GM12878 (cell line): Measurements from ENCODE around the gene RNF186. TPM values are rescaled to one million over a fixed set of nuclear protein-coding genes. Genes with fewer than 3 reads are reported as not detected.

ENCODE experiments used
- ATAC-seq: fragments of 200-7000 bp; cut with Tn5 transposase; 3 replicates; pipeline ENCODE4 v1.9.1; 2020; ENCODE audit warnings: mild to moderate bottlenecking, moderate library complexity
- BruUV-seq: library from RNA; stranded (reverse); fragments of 400-500 nt; replicated peaks from 2 replicates; lab custom pipeline; 2021; lab: Mats Ljungman, UMichigan
- CTCF ChIA-PET: fragments of 300-600 bp; sonication (Branson Sonifier 250); formaldehyde crosslinking; extraction: SDS; loops from one replicate; lab custom pipeline; 2021; ENCODE audit warnings: inconsistent platforms; lab: Yijun Ruan, JAX
- POLR2A ChIA-PET: fragments of 350-600 bp; formaldehyde crosslinking; extraction: SDS; loops from one replicate; lab custom pipeline; 2021; ENCODE audit warnings: inconsistent platforms; lab: Charles Lee
- RAD21 ChIA-PET: fragments of 300-600 bp; sonication (Branson Sonifier 250); formaldehyde crosslinking; loops from one replicate; lab custom pipeline; 2023; ENCODE audit warnings: antibody characterized with exemption; ENCODE audit not compliant: unreplicated experiment; lab: Charles Lee
- SMC1A ChIA-PET: fragments of 300-600 bp; sonication (Branson Sonifier 250); formaldehyde crosslinking; loops from one replicate; lab custom pipeline; 2023; ENCODE audit not compliant: unreplicated experiment, uncharacterized antibody; lab: Charles Lee
- DNase-seq: peaks from one replicate; pipeline ENCODE4 v3.0.0-alpha.2; 2011; ENCODE audit warnings: low read depth, low spot score
- FAIRE-seq: peaks from 3 replicates; lab custom pipeline; 2011; peaks lifted over from hg19 to GRCh38; lab: Jason Lieb, UNC
- H2AFZ ChIP-seq: 2 replicates; pipeline ENCODE4 v1.6.0; 2011; ENCODE audit warnings: low read depth, low read length, control low read depth; ENCODE audit not compliant: control insufficient read depth
- H3K27ac ChIP-seq: 2 replicates; pipeline ENCODE4 v1.5.1; 2011; ENCODE audit warnings: control low read depth; ENCODE audit not compliant: control insufficient read depth, insufficient read depth
- H3K27me3 ChIP-seq, 2 experiments: replicated peaks in 1 of 2; 2 replicates each; pipeline versions ENCODE4 v1.6.0 to v1.6.1; 2011; ENCODE audit warnings: low read length in 1 of 2; ENCODE audit not compliant: control insufficient read depth in 2 of 2, insufficient read depth in 2 of 2
- H3K36me3 ChIP-seq, 2 experiments: 2 replicates each; pipeline ENCODE4 v1.5.1; 2011; ENCODE audit warnings: low read length in 1 of 2; ENCODE audit not compliant: control insufficient read depth in 2 of 2, insufficient read depth in 2 of 2
- H3K4me1 ChIP-seq: 2 replicates; pipeline ENCODE4 v1.6.1; 2011; ENCODE audit warnings: mild to moderate bottlenecking, low read length, moderate library complexity, mixed read lengths; ENCODE audit not compliant: control insufficient read depth, insufficient read depth
- H3K4me2 ChIP-seq: 2 replicates; pipeline ENCODE4 v1.6.0; 2011; ENCODE audit warnings: control low read depth; ENCODE audit not compliant: control insufficient read depth, insufficient read depth
- H3K4me3 ChIP-seq: fragments of 200-600 bp; sonication (generic); 2 replicates; pipeline ENCODE4 v1.5.1; 2016
- H3K79me2 ChIP-seq: 2 replicates; pipeline ENCODE4 v1.6.0; 2011; ENCODE audit warnings: low read length; ENCODE audit not compliant: control insufficient read depth, insufficient read depth
- H3K9ac ChIP-seq: 2 replicates; pipeline ENCODE4 v1.8.0; 2011; ENCODE audit warnings: low read length, control low read depth, mixed read lengths; ENCODE audit not compliant: control insufficient read depth, insufficient read depth
- H3K9me3 ChIP-seq: replicated peaks from 3 replicates; pipeline ENCODE4 v1.5.1; 2011; ENCODE audit warnings: mild to moderate bottlenecking, low read length; ENCODE audit not compliant: control insufficient read depth, insufficient read depth
- H4K20me1 ChIP-seq: 2 replicates; pipeline ENCODE4 v1.6.0; 2011; ENCODE audit not compliant: control insufficient read depth, insufficient read depth
- E2F4 ChIP-seq: IDR thresholded peaks from 2 replicates; pipeline ENCODE4 v1.6.1; 2012; ENCODE audit warnings: low read depth, low read length, improper control_type of control experiment
- FOS ChIP-seq: IDR thresholded peaks from 3 replicates; pipeline ENCODE4 v1.6.1; 2011; ENCODE audit warnings: borderline replicate concordance; ENCODE audit not compliant: insufficient read length; ENCODE audit errors: extremely low read depth
- IKZF1 ChIP-seq: fragments of 450-650 bp; conservative IDR thresholded peaks from 2 replicates; pipeline ENCODE4 v1.6.1; 2017; ENCODE audit warnings: antibody characterized with exemption, mild to moderate bottlenecking
- POLR2A ChIP-seq: IDR thresholded peaks from 2 replicates; pipeline ENCODE4 v1.6.1; 2011; ENCODE audit warnings: low read depth, mild to moderate bottlenecking, low read length
- RB1 ChIP-seq: fragments of 450-650 bp; formaldehyde crosslinking; IDR thresholded peaks from 2 replicates; pipeline ENCODE4 v1.6.1; 2017; ENCODE audit warnings: mild to moderate bottlenecking, borderline replicate concordance
- TCF12 ChIP-seq: IDR thresholded peaks from 2 replicates; pipeline ENCODE4 v1.6.1; 2011; ENCODE audit warnings: low read depth, mild to moderate bottlenecking, low read length
- USF1 ChIP-seq: IDR thresholded peaks from 2 replicates; pipeline ENCODE4 v1.6.1; 2011; ENCODE audit warnings: borderline replicate concordance, low read depth, mild to moderate bottlenecking, moderate library complexity, mixed read lengths, low read length; ENCODE audit not compliant: insufficient read depth; ENCODE audit errors: extremely low read length
- WGBS: methylation state at CpG from one replicate; pipeline ENCODE4 v1.1.6; 2016; ENCODE audit warnings: low lambda C conversion rate; ENCODE audit not compliant: insufficient replicate concordance, insufficient coverage; ENCODE audit errors: missing lambda C conversion rate; 5-methylcytosine and 5-hydroxymethylcytosine counted together
- in situ Hi-C: fragments of 300-500 bp; cut with MboI; formaldehyde crosslinking; loops from 9 replicates; pipeline ENCODE4 v1.14.3; 2018; ENCODE audit warnings: mixed read lengths
- intact Hi-C: fragments of 100-400 bp; cut with micrococcal nuclease; formaldehyde crosslinking; loops from one replicate; pipeline ENCODE4 v1.14.2; 2022; ENCODE audit not compliant: unreplicated experiment
- polyA plus RNA-seq, 11 experiments: library from polyadenylated mRNA; depleted of rRNA in 4 of 11; unstranded in 6 of 11; stranded (reverse) in 5 of 11; fragments of >200 nt; fragmentation: Nextera tagmentation in 4 of 11; fragmentation: Illumina TruSeq in 1 of 11; extraction: Ambion mirVana in 4 of 11; extraction: Trizol in 1 of 11; gene quantifications; 1 replicate in 1 of 11; 2 replicates in 10 of 11; pipeline versions ENCODE4 v1.2.1 to v1.2.3, GENCODE V29; 2011 to 2016; ENCODE audit warnings: inconsistent platforms in 2 of 11, missing spikeins in 2 of 11, low read depth in 1 of 11
- total RNA-seq, 4 experiments: library from RNA; depleted of rRNA in 3 of 4; stranded (reverse); fragments of >200 nt in 3 of 4; fragmentation: Illumina TruSeq in 1 of 4; extraction: Trizol in 1 of 4; gene quantifications; 2 replicates each; pipeline versions ENCODE4 v1.2.1 to v1.2.3, GENCODE V29; 2013 to 2021

The RNF186 gene
- total and polyA plus RNA-seq, 10 of the 15 experiments (the other 5 are each of a cell fraction or from before 2014, with no cell fraction given): not detected

GRCh38 chr1:19824541-19824940, 9.5 kb upstream of the RNF186 start:
- POLR2A ChIA-PET: no interaction called here
- no peaks in the 10 kb centered on the region for H3K79me2 ChIP-seq
- H3K4me1 ChIP-seq: no peaks in the 10 kb centered on the region
- no peak overlapping the region for H3K27ac ChIP-seq
- RAD21 ChIA-PET: no interaction called here
- BruUV-seq: no TSS peak
- DNase-seq (no peak), FAIRE-seq (no peak), ATAC-seq (no peak)
- SMC1A ChIA-PET: no interaction called here
- no peak overlapping the region for H3K4me2 ChIP-seq
- in situ Hi-C loops (no loop called here), intact Hi-C loops (no loop called here)
- H3K9me3 ChIP-seq: no peaks in the 10 kb centered on the region
- H3K36me3 ChIP-seq: no peaks in the 10 kb centered on the region
- H3K27me3 ChIP-seq: no peaks in the 10 kb centered on the region
- 21% methylated on average over 4 of the region's 4 CpGs for WGBS
- CTCF ChIA-PET: no interaction called here
- H3K4me3 ChIP-seq: no peak overlapping the region
- no peak overlapping the region for H3K9ac ChIP-seq
- H4K20me1 ChIP-seq: no peaks in the 10 kb centered on the region
- H2AFZ ChIP-seq: no peak overlapping the region
- TF ChIP-seq USF1: peak; percentile 31
- TF ChIP-seq RB1: no peak

GRCh38 chr1:19824036-19824435, 9.0 kb upstream of the RNF186 start:
- no peak for FAIRE-seq

More at GRCh38 chr1:19824036-19824435, 9.0 kb upstream of the RNF186 start:
- CTCF ChIA-PET: no interaction called here
- no TSS peak for BruUV-seq
- Histone ChIP-seq H3K36me3 (no peaks in the 10 kb centered on the region), H4K20me1 (no peaks in the 10 kb centered on the region), H3K27me3 (no peaks in the 10 kb centered on the region)
- SMC1A ChIA-PET: no interaction called here
- no peak for DNase-seq
- no peak for TF ChIP-seq POLR2A
- TF ChIP-seq IKZF1: no peak
- no peak for TF ChIP-seq FOS
- TF ChIP-seq E2F4: no peak
- TF ChIP-seq TCF12: no peak
- TF ChIP-seq, all 136 proteins: peak for 0
- no peak overlapping the region for H2AFZ ChIP-seq
- no peak overlapping the region for H3K9ac ChIP-seq
- H3K4me2 ChIP-seq: no peak overlapping the region
- H3K9me3 ChIP-seq: no peaks in the 10 kb centered on the region
- no peak overlapping the region for H3K4me3 ChIP-seq
- 51% methylated on average over 5 of the region's 5 CpGs for WGBS
- POLR2A ChIA-PET: no interaction called here
- RAD21 ChIA-PET: no interaction called here
- no peak overlapping the region for H3K27ac ChIP-seq
- ATAC-seq: no peak
- in situ Hi-C loops: no loop called here
- intact Hi-C loops: no loop called here
- H3K4me1 ChIP-seq: no peaks in the 10 kb centered on the region
- H3K79me2 ChIP-seq: no peaks in the 10 kb centered on the region
